ENCODE data around the gene EARS2.

- TF ChIP-seq CTCF (IDR thresholded peaks at IDR 0.05; ENCODE audit: control extremely low read depth in 1 of 3, insufficient read depth in 1 of 3, low read depth in 1 of 3, low read length in 3 of 3), result no peak
- no peak for TF ChIP-seq POLR2A (IDR thresholded peaks at IDR 0.05; ENCODE audit: control extremely low read depth in 1 of 2, low read depth in 2 of 2, low read length in 2 of 2)
Observed at GRCh38 chr16:23554536-23554935, 2.6 kb downstream of the EARS2 start.
